Epithelial cell of proximal tubule (primary cell): ENCODE results near the gene VSTM5. TPM values are rescaled to one million over a fixed set of nuclear protein-coding genes. Genes with fewer than 3 reads are reported as not detected.

Experiments used
- DNase-seq: peaks from one replicate; pipeline ENCODE4 v3.0.0-alpha.2; 2011; ENCODE audit warnings: low read depth
- H3K4me3 ChIP-seq: 2 replicates; pipeline ENCODE4 v1.5.1; 2011; ENCODE audit warnings: low read depth, mild to moderate bottlenecking, low read length
- total RNA-seq: library from RNA; depleted of rRNA; stranded (reverse); fragments of >200 nt; gene quantifications from 2 replicates; pipeline ENCODE4 v1.2.3, GENCODE V29; 2015
- TF ChIP-seq, protein P1 (sequence below): conservative IDR thresholded peaks from 2 replicates; pipeline ENCODE4 v1.5.1; 2012; ENCODE audit warnings: low read depth, mild to moderate bottlenecking, low read length

The VSTM5 gene
- total RNA-seq, 1 donor from 2014 or later, result 0.17 TPM

DNA sequence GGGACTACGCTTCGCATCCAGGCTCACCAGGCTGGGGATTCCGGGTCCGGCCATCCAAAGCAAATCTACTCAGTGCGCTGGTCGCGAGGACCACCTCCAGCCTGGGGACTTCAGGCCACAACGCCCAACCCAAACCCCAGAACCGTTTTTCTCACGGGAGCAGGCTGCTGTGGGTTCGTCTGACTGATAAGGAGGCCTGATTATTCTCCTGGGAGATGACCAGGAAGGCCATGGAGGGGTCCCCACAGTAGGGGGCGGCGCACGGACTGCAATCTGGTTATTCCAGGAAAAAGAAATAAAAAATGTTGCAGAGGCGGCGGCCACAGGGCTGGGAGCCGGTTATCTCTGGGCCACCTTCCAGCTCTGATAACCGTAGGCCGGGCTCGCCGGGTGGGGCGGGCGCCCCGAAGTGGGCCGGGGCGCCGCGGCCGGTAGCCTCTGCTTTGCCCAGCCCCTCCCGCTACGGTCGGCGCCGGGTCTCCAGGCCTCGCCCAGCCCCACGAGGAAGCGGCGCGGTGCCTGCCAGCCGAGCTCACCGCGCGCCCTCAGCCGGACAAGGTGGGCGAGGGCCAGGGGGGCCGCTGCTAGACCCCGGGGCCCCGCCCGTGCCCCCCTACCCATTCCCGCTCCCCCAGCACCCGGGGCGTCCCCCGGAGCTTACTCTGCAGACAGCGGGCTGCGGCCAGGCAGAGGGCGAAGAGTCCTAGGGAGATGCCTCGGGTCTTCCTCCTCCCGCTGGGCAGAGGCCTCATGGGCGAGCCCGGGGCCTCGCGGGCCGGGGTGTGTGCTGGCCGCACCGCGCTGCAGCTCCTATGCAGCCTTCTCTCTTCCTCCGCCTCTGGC, 446 bp downstream of the VSTM5 start:
- TF ChIP-seq, protein P1, sequence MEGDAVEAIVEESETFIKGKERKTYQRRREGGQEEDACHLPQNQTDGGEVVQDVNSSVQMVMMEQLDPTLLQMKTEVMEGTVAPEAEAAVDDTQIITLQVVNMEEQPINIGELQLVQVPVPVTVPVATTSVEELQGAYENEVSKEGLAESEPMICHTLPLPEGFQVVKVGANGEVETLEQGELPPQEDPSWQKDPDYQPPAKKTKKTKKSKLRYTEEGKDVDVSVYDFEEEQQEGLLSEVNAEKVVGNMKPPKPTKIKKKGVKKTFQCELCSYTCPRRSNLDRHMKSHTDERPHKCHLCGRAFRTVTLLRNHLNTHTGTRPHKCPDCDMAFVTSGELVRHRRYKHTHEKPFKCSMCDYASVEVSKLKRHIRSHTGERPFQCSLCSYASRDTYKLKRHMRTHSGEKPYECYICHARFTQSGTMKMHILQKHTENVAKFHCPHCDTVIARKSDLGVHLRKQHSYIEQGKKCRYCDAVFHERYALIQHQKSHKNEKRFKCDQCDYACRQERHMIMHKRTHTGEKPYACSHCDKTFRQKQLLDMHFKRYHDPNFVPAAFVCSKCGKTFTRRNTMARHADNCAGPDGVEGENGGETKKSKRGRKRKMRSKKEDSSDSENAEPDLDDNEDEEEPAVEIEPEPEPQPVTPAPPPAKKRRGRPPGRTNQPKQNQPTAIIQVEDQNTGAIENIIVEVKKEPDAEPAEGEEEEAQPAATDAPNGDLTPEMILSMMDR, result no peak
- no peak for DNase-seq
- peak overlapping the region; percentile 58 for H3K4me3 ChIP-seq

DNA sequence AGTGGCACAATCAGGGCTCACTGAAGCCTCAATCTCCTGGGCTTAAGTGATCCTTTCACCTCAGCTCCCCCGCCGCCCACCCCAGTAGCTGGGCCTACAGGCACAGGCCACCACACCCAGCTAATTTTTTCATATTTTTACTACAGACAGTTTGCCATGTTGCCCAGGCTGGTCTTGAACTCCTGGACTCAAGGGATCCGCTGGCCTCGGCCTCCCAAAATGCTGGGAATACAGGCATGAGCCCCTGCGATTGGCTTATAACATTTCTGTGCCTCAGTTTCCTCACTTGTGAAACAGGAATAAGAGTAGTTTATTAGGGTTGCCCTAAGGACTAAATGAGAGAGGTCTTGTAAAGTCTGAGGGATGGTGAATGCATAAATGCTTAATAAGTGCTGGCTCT, 1.2 kb downstream of the VSTM5 start:
- no peak overlapping the region for H3K4me3 ChIP-seq
- no peak for DNase-seq
- TF ChIP-seq, protein P1, result no peak

GRCh38 chr11:93846411-93846810, 4.0 kb downstream of the VSTM5 start:
- TF ChIP-seq, protein P1, result no peak
- DNase-seq, result no peak

GRCh38 chr11:93845181-93846092, 5.0 kb downstream of the VSTM5 start:
- no peak for DNase-seq
- TF ChIP-seq, protein P1, result no peak
- no peak overlapping the region for H3K4me3 ChIP-seq

More at GRCh38 chr11:93846411-93846810, 4.0 kb downstream of the VSTM5 start:
- no peak overlapping the region for H3K4me3 ChIP-seq

DNA sequence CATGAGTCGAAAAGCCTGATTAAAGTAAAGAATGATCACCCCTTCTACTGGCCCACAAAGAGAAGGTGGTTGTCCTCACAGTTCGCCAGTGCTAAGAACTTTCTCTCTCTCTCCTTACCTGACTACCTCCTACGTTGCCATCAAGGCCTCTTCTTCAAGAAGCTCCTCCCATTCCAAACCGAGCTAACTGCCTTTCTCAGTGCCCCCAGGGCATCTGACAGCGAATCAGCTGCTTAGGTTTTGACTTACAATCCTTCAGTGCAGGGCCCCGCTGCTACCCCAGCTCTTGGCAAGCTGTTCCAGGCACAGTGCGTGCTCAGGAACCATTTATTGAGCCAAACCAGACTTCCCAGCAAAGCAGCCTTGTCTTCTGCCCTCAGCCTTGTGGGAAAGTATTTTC, 5.8 kb downstream of the VSTM5 start:
- no peak overlapping the region for H3K4me3 ChIP-seq
- no peak for DNase-seq
- TF ChIP-seq, protein P1, result no peak

DNA sequence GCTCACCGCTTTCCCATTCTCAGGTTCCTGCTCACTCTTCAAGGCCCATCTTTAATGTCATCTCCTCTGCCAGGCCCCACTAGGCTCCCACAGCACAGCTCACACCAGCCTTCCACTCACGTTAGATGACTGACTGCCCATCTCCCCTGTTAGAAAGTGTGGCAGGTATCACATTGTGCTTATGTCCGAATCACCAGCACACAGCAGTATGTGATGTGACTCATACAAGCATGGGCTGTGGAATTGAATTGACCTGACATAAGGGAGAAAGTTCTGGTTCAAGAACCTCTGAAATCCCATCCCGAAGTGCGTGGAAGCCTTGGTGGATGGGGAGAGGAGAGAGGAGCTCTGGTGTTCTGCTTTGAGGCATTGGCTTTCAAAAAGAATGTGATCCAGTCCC, 6.5 kb downstream of the VSTM5 start:
- TF ChIP-seq, protein P1, result no peak
- no peak for DNase-seq

More for the DNA sequence above, 6.5 kb downstream of the VSTM5 start:
- no peak overlapping the region for H3K4me3 ChIP-seq
